Hepatocyte (in vitro differentiated cells): ENCODE data around the gene ANO3.

Experiments used
- CTCF ChIP-seq: fragments of 200-600 bp; sonication (generic); IDR thresholded peaks from 2 replicates; pipeline ENCODE4 v1.5.1; 2016; ENCODE audit warnings: antibody characterized with exemption, mild to moderate bottlenecking; ENCODE audit not compliant: poor library complexity
- EZH2 ChIP-seq: fragments of 200-600 bp; sonication (generic); IDR thresholded peaks from 2 replicates; pipeline ENCODE4 v1.6.1; 2016; ENCODE audit warnings: antibody characterized with exemption, mild to moderate bottlenecking, borderline replicate concordance
- EZH2phosphoT487 ChIP-seq: fragments of 200-600 bp; sonication (generic); IDR thresholded peaks from one replicate; pipeline ENCODE4 v1.6.1; 2018; ENCODE audit warnings: antibody characterized with exemption, mild to moderate bottlenecking, low read depth, moderate library complexity; ENCODE audit not compliant: unreplicated experiment, severe bottlenecking

- TF ChIP-seq CTCF: no peak
- TF ChIP-seq EZH2: no peak
- TF ChIP-seq EZH2phosphoT487: no peak
Measured at GRCh38 chr11:26335903-26336302, 4.0 kb downstream of the ANO3 start.
